Right lobe of liver (tissue), 4 donors: Measurements from ENCODE around the gene AKR1C3.

Experiments used
- POLR2A ChIP-seq: fragments of 450-650 bp; IDR thresholded peaks from one replicate; pipeline ENCODE4 v1.6.1; 2017; ENCODE audit warnings: antibody characterized with exemption, mild to moderate bottlenecking
- TF ChIP-seq, protein P1 (sequence below), 4 donors: fragments of 200-600 bp in 3 of 4; fragments of 450-650 bp in 1 of 4; IDR thresholded peaks; one replicate each; pipeline versions ENCODE4 v1.5.1 to v1.8.0; 2016 to 2022; ENCODE audit warnings: antibody characterized with exemption in 4 of 4, mild to moderate bottlenecking in 2 of 4
- donor health status: DM: no; HTN: no; CAD: no.
- donor health status: DM: no; HTN: no; CAD: no.
- donor health status: DM: no; HTN: yes; CAD: no.

GRCh38 chr10:5123886-5124285 lies 29.7 kb downstream of the AKR1C3 start:
- TF ChIP-seq POLR2A, result no peak
- TF ChIP-seq, protein P1, sequence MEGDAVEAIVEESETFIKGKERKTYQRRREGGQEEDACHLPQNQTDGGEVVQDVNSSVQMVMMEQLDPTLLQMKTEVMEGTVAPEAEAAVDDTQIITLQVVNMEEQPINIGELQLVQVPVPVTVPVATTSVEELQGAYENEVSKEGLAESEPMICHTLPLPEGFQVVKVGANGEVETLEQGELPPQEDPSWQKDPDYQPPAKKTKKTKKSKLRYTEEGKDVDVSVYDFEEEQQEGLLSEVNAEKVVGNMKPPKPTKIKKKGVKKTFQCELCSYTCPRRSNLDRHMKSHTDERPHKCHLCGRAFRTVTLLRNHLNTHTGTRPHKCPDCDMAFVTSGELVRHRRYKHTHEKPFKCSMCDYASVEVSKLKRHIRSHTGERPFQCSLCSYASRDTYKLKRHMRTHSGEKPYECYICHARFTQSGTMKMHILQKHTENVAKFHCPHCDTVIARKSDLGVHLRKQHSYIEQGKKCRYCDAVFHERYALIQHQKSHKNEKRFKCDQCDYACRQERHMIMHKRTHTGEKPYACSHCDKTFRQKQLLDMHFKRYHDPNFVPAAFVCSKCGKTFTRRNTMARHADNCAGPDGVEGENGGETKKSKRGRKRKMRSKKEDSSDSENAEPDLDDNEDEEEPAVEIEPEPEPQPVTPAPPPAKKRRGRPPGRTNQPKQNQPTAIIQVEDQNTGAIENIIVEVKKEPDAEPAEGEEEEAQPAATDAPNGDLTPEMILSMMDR (IDR thresholded peaks at IDR 0.05), result no peak
